ENCODE measurements around the gene FMO3.

FMO3 gene

DNA sequence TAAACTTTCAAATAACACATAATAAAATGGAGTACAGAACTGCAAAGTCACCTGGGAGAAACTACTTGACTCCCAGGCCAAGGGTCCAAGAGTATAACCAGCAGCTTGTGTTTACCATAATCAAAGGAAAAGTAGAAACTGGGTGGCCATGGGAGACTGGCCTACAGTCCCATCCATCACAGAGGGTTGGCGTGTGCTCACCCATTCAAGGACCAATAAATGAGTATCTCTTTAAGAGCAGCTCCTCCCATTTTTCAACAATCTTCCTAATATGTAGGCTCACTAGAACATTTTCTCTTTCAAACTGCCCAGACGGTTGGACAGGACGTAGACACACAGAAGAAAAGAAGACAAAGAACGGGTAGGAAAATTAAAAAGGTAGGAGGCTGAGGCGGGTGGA is at the start of gene FMO3:
FMO3 (plus strand) TSS at position 302 of the 400 bp plus-strand sequence. CDS start 1,754 bp downstream, outside the sequence.
- TF ChIP-seq, protein P1, sequence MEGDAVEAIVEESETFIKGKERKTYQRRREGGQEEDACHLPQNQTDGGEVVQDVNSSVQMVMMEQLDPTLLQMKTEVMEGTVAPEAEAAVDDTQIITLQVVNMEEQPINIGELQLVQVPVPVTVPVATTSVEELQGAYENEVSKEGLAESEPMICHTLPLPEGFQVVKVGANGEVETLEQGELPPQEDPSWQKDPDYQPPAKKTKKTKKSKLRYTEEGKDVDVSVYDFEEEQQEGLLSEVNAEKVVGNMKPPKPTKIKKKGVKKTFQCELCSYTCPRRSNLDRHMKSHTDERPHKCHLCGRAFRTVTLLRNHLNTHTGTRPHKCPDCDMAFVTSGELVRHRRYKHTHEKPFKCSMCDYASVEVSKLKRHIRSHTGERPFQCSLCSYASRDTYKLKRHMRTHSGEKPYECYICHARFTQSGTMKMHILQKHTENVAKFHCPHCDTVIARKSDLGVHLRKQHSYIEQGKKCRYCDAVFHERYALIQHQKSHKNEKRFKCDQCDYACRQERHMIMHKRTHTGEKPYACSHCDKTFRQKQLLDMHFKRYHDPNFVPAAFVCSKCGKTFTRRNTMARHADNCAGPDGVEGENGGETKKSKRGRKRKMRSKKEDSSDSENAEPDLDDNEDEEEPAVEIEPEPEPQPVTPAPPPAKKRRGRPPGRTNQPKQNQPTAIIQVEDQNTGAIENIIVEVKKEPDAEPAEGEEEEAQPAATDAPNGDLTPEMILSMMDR (IDR thresholded peaks at IDR 0.05; ENCODE audit: low read depth, low read length) = no peak
- Histone ChIP-seq H3K36me3 (no peaks in the 10 kb centered on the region), H3K4me3 (ENCODE audit: low read depth, low read length) (no peak within 1 kb of the TSS), H3K9me3 (ENCODE audit: severe bottlenecking) (no peaks in the 10 kb centered on the region), H3K27me3 (ENCODE audit: insufficient read depth, low read depth, severe bottlenecking) (no peaks in the 10 kb centered on the region), H3K27ac (no peak within 1 kb of the TSS)
- DNase-seq = no peak

DNA sequence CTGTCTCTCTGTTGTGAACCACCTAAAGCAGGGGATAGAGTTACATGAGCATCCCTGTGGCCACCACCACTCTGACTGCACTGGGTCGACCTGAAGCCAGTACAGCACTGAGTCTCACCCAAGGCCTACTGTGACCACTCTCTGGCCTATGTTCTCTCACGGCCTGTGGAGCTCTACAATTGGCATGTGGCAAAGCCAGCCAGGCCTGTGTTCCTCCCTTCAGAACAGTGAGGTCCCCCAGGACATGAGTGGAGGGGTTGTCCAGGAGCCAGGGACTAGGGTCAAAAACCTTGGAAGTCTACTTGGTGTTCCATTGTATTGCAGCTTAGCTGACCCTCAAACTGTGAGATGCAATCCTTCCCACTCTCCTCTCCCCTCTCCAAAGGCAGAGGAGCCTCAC is 42.7 kb upstream of the FMO3 start:
- H3K4me3 ChIP-seq (ENCODE audit: low read depth, low read length) = no peak overlapping the region
- H3K36me3 ChIP-seq = no peaks in the 10 kb centered on the region
- no peaks in the 10 kb centered on the region for H3K27me3 ChIP-seq (ENCODE audit: insufficient read depth, low read depth, severe bottlenecking)
- no peak overlapping the region for H3K27ac ChIP-seq
- no peak for DNase-seq
- no peaks in the 10 kb centered on the region for H3K9me3 ChIP-seq (ENCODE audit: severe bottlenecking)
- TF ChIP-seq, protein P1 (IDR thresholded peaks at IDR 0.05; ENCODE audit: low read depth, low read length) = no peak

DNA sequence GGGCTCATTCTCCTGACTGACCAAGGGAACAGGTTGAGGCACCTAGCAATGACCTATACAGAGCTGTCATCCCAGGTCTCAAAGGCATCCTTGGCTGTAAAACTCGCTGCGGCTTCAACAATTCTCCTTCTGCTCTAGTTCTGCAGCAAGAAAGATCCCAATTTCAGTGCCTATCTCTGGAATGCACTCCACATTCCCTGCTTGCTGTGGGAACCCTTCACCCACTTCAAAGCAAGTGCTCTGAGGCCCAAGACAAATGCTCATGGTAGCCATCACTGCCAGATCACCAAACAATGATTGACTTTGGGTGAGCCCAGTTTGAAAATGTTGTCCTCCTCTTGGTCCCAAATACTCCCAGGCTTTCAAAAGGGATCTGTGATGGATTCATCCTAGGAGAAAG is 37.7 kb upstream of the FMO3 start:
- no peaks in the 10 kb centered on the region for H3K27me3 ChIP-seq (ENCODE audit: insufficient read depth, low read depth, severe bottlenecking)
- H3K36me3 ChIP-seq = no peaks in the 10 kb centered on the region
- H3K27ac ChIP-seq = no peak overlapping the region
- DNase-seq = no peak
- TF ChIP-seq, protein P1 (IDR thresholded peaks at IDR 0.05; ENCODE audit: low read depth, low read length) = no peak
- H3K4me3 ChIP-seq (ENCODE audit: low read depth, low read length) = no peak overlapping the region
- H3K9me3 ChIP-seq (ENCODE audit: severe bottlenecking) = no peaks in the 10 kb centered on the region

DNA sequence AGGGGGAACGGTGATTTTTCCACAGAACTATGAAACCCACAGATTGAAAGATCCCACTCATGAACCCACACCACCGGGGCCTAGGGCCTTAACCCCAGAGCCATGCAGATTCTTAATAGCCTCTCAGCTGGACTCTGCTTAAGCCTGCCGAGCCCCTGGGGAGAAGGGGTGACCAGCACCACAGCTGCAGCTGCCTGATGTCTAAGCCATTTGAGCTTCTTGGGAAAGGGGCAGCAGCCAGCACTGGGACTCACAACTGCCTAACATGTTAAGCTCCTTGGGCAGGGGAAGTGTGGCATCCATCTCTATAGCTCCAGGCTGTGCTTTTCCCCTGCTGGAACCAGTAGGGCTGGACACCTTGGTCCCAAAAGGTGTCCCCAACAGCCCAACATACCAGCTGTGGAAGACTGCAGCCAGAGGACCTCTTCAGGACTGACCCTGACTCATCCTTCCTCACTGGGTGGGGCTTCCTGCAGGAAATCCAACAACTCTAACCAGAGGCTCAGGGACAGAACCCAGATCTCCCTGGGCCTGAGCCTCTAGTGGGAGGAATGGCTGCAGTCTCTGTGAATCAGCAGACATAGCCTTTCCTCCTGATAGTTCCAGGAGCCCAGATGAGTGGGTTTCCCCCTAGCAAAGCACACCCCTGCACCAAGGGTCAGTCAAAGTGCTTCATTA is 34.6 kb upstream of the FMO3 start:
- H3K27me3 ChIP-seq (ENCODE audit: insufficient read depth, low read depth, severe bottlenecking) = no peaks in the 10 kb centered on the region
- no peaks in the 10 kb centered on the region for H3K9me3 ChIP-seq (ENCODE audit: severe bottlenecking)
- H3K36me3 ChIP-seq = no peaks in the 10 kb centered on the region
- H3K4me3 ChIP-seq (ENCODE audit: low read depth, low read length) = no peak overlapping the region
- TF ChIP-seq, protein P1 (IDR thresholded peaks at IDR 0.05; ENCODE audit: low read depth, low read length) = no peak
- no peak overlapping the region for H3K27ac ChIP-seq
- no peak for DNase-seq

DNA sequence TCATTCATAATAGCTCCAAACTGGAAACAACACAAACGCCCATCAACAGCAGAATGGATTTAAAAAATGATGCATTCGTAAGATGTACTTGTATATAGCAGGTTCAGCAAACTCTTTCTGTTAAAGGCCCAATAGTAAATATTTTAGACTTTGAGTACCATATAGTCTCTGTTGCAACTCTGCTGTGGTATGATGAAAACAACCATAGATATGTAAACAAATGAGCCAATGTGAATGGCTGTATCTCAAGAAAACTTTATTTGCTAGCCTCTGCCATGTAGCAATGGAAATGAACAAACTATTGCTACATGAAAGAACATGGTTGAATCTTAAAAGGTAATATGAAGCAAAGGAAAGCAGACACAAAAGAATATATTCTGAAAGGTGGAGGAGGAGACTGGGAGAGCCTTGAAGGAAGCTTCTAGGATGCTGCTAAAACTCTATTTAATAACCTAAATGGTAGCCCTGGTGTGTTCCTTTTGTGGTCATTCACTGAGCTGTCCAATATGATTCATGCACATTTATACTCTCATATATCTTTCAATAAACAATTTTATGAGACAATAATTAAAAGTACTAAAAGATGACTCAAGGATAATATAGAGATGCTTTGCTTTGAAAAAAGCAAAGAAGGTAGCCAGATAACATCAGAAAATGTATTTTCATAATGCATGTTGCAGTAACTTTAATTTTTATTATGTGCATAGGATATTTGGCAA is 29.1 kb upstream of the FMO3 start:
- Histone ChIP-seq H3K36me3 (no peaks in the 10 kb centered on the region), H3K27ac (no peak overlapping the region), H3K9me3 (ENCODE audit: severe bottlenecking) (no peaks in the 10 kb centered on the region), H3K27me3 (ENCODE audit: insufficient read depth, low read depth, severe bottlenecking) (no peaks in the 10 kb centered on the region), H3K4me3 (ENCODE audit: low read depth, low read length) (no peak overlapping the region)
- TF ChIP-seq, protein P1 (IDR thresholded peaks at IDR 0.05; ENCODE audit: low read depth, low read length) = no peak
- DNase-seq = no peak
